Muscle of leg (tissue), 11 donors: ENCODE measurements around the gene MICAL2. TPM values are rescaled to one million over a fixed set of nuclear protein-coding genes. Genes with fewer than 3 reads are reported as not detected.

ENCODE experiments used
- DNase-seq: peaks from one replicate; pipeline ENCODE4 v3.0.0; 2013
- H3K27ac ChIP-seq: one replicate; pipeline ENCODE4 v1.5.1; 2013; ENCODE audit warnings: mild to moderate bottlenecking, low read length, control low read depth
- H3K27me3 ChIP-seq: one replicate; pipeline ENCODE4 v1.6.1; 2013; ENCODE audit warnings: low read length; ENCODE audit not compliant: control insufficient read depth, insufficient read depth
- H3K36me3 ChIP-seq: one replicate; pipeline ENCODE4 v1.6.1; 2013; ENCODE audit warnings: low read length; ENCODE audit not compliant: control insufficient read depth, insufficient read depth
- H3K4me1 ChIP-seq: one replicate; pipeline ENCODE4 v1.6.1; 2013; ENCODE audit warnings: low read length; ENCODE audit not compliant: control insufficient read depth, insufficient read depth
- H3K4me3 ChIP-seq: one replicate; pipeline ENCODE4 v1.5.1; 2013; ENCODE audit warnings: low read length, control low read depth
- H3K9me3 ChIP-seq: replicated peaks from 2 replicates; pipeline ENCODE4 v1.6.1; 2013; ENCODE audit warnings: low read depth, low read length; ENCODE audit not compliant: control insufficient read depth
- WGBS: methylation state at CpG from one replicate; pipeline ENCODE4 v1.1.5; 2013; ENCODE audit warnings: missing lambda C conversion rate; ENCODE audit not compliant: insufficient coverage; 5-methylcytosine and 5-hydroxymethylcytosine counted together
- polyA plus RNA-seq, 8 donors: library from polyadenylated mRNA; unstranded; fragments of 120-200 nt; gene quantifications; one replicate each; pipeline versions ENCODE4 v1.2.1 to v1.2.3, GENCODE V29; 2013; ENCODE audit warnings: inconsistent platforms in 1 of 8, low replicate concordance in 1 of 8; ENCODE audit not compliant: insufficient read length in 8 of 8, insufficient read depth in 1 of 8
- total RNA-seq: library from RNA; stranded (reverse); fragments of 120-200 nt; gene quantifications from one replicate; pipeline ENCODE4 v1.2.4, GENCODE V29; 2013

The MICAL2 gene
- total and polyA plus RNA-seq, 9 donors: 12.9 to 31.7 (median 21.8) TPM

- Histone ChIP-seq H3K4me3 (no peak overlapping the region), H3K36me3 (no peaks in the 10 kb centered on the region), H3K27ac (peak overlapping the region; percentile 24), H3K4me1 (peaks cover 49% of the 10 kb centered on the region), H3K9me3 (no peaks in the 10 kb centered on the region), H3K27me3 (no peaks in the 10 kb centered on the region)
- 45% methylated on average over 3 of the region's 4 CpGs for WGBS
- peak; percentile 80 for DNase-seq
These were observed 75.5 kb downstream of the MICAL2 start for GRCh38 chr11:12185914-12186313.

GRCh38 chr11:12186701-12187100, 76.3 kb downstream of the MICAL2 start:
- 100% methylated on average over 1 of the region's 5 CpGs for WGBS
- no peaks in the 10 kb centered on the region for H3K36me3 ChIP-seq
- peaks cover 47% of the 10 kb centered on the region for H3K4me1 ChIP-seq
- H3K4me3 ChIP-seq: no peak overlapping the region
- DNase-seq: no peak
- H3K27me3 ChIP-seq: no peaks in the 10 kb centered on the region
- H3K9me3 ChIP-seq: no peaks in the 10 kb centered on the region
- no peak overlapping the region for H3K27ac ChIP-seq

- Histone ChIP-seq H3K27ac (no peak overlapping the region), H3K9me3 (no peaks in the 10 kb centered on the region)
These were observed 77.0 kb downstream of the MICAL2 start for GRCh38 chr11:12187399-12187798.

GRCh38 chr11:12188548-12189317, 78.3 kb downstream of the MICAL2 start:
- no peaks in the 10 kb centered on the region for H3K27me3 ChIP-seq
- DNase-seq: peak; percentile 14
- H3K9me3 ChIP-seq: no peaks in the 10 kb centered on the region
- no peak overlapping the region for H3K4me3 ChIP-seq
- no peak overlapping the region for H3K27ac ChIP-seq
- WGBS: no CpG with 5 or more reads among the region's 3 CpGs
- H3K4me1 ChIP-seq: peaks cover 39% of the 10 kb centered on the region
- no peaks in the 10 kb centered on the region for H3K36me3 ChIP-seq

More at GRCh38 chr11:12187399-12187798, 77.0 kb downstream of the MICAL2 start:
- Histone ChIP-seq H3K27me3 (no peaks in the 10 kb centered on the region), H3K4me1 (peaks cover 43% of the 10 kb centered on the region), H3K4me3 (no peak overlapping the region), H3K36me3 (no peaks in the 10 kb centered on the region)
- 74% methylated on average over 7 of the region's 8 CpGs for WGBS
- DNase-seq: no peak

GRCh38 chr11:12189543-12190235, 79.3 kb downstream of the MICAL2 start:
- H3K4me1 ChIP-seq: peaks cover 36% of the 10 kb centered on the region
- no peaks in the 10 kb centered on the region for H3K36me3 ChIP-seq
- H3K27me3 ChIP-seq: no peaks in the 10 kb centered on the region
- DNase-seq: no peak
- H3K9me3 ChIP-seq: no peaks in the 10 kb centered on the region
- H3K4me3 ChIP-seq: no peak overlapping the region
- H3K27ac ChIP-seq: no peak overlapping the region
- 68% methylated on average over 5 of the region's 8 CpGs for WGBS

GRCh38 chr11:12190511-12190910, 80.1 kb downstream of the MICAL2 start:
- Histone ChIP-seq H3K27ac (no peak overlapping the region), H3K27me3 (no peaks in the 10 kb centered on the region), H3K4me1 (peaks cover 32% of the 10 kb centered on the region), H3K36me3 (no peaks in the 10 kb centered on the region), H3K9me3 (no peaks in the 10 kb centered on the region), H3K4me3 (no peak overlapping the region)
- no peak for DNase-seq

- no peaks in the 10 kb centered on the region for H3K36me3 ChIP-seq
- H3K9me3 ChIP-seq: no peaks in the 10 kb centered on the region
- H3K27me3 ChIP-seq: no peaks in the 10 kb centered on the region
- no peak overlapping the region for H3K4me3 ChIP-seq
- 87% methylated on average over 6 of the region's 8 CpGs for WGBS
- no peak overlapping the region for H3K27ac ChIP-seq
- DNase-seq: no peak
- H3K4me1 ChIP-seq: peaks cover 19% of the 10 kb centered on the region
These were observed 82.6 kb downstream of the MICAL2 start for GRCh38 chr11:12192794-12193514.

GRCh38 chr11:12193515-12194336, 83.3 kb downstream of the MICAL2 start:
- no peaks in the 10 kb centered on the region for H3K9me3 ChIP-seq
- H3K27me3 ChIP-seq: no peaks in the 10 kb centered on the region
- WGBS: 100% methylated on average over 1 of the region's 3 CpGs
- H3K4me1 ChIP-seq: peaks cover 19% of the 10 kb centered on the region
- no peak overlapping the region for H3K27ac ChIP-seq
- no peak overlapping the region for H3K4me3 ChIP-seq
- DNase-seq: no peak
- H3K36me3 ChIP-seq: peaks cover under 1% of the 10 kb centered on the region

- 68% methylated on average over 5 of the region's 5 CpGs for WGBS
- H3K27ac ChIP-seq: no peak overlapping the region
These were observed 85.4 kb downstream of the MICAL2 start for GRCh38 chr11:12195768-12196167.

More at GRCh38 chr11:12195768-12196167, 85.4 kb downstream of the MICAL2 start:
- no peaks in the 10 kb centered on the region for H3K27me3 ChIP-seq
- no peak for DNase-seq
- peaks cover 31% of the 10 kb centered on the region for H3K4me1 ChIP-seq
- H3K9me3 ChIP-seq: no peaks in the 10 kb centered on the region
- H3K36me3 ChIP-seq: peaks cover 2% of the 10 kb centered on the region
- no peak overlapping the region for H3K4me3 ChIP-seq
